GM12864 (cell line): ENCODE measurements around the gene CHST11.

Experiments
- DNase-seq: peaks from one replicate; pipeline ENCODE4 v3.0.0-alpha.2; 2011; ENCODE audit warnings: low read depth
- H3K4me3 ChIP-seq: 2 replicates; pipeline ENCODE4 v1.5.1; 2011; ENCODE audit warnings: mild to moderate bottlenecking, low read depth, low read length, control low read depth
- TF ChIP-seq, protein P1 (sequence below): IDR thresholded peaks from 2 replicates; pipeline ENCODE4 v1.5.1; 2011; ENCODE audit warnings: low read depth, mild to moderate bottlenecking, moderate library complexity, low read length, control low read depth, inconsistent platforms; ENCODE audit errors: missing control alignments

Gene CHST11

DNA sequence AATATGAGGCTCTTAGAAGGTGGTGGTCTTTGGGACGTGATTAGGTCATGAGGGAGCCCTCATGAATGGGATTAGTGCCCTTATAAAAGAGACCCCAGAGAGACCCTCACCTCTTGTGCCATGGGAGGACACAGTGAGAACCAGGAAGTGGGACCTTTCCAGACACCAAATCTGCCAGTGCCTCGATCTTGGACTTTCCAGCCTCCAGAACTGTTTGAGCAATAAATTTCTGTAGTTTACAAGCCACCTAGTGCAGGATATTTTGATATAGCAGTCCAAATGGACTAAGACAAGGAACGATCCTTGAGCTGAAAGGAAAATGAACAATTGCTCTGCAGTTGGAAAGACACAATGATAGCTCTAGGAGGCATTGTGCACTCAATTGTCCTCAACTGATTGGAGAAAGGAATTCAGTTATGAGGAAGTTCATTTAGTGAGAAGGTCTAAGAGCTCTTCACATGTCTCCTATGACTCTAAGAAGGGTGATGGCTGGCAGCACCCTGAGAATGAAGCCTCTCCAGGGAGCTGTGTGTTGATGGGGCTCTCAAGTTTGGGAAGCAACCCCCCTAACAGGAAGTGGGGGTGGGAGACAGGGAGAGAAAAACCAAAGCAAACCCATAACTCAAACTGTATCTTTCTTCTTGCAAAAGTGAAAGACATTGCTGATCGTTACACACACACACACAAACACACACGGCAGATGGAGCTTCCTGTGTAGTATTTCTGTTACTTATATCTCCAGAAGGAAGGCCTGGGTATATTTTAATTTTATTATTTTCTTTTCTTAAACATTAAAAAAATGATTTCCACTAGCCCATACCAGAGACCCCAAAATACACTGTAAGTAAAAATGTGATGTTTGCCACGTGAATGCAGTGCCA, 21.0 kb downstream of the CHST11 start:
- H3K4me3 ChIP-seq = peak overlapping the region; percentile 40
- TF ChIP-seq, protein P1, sequence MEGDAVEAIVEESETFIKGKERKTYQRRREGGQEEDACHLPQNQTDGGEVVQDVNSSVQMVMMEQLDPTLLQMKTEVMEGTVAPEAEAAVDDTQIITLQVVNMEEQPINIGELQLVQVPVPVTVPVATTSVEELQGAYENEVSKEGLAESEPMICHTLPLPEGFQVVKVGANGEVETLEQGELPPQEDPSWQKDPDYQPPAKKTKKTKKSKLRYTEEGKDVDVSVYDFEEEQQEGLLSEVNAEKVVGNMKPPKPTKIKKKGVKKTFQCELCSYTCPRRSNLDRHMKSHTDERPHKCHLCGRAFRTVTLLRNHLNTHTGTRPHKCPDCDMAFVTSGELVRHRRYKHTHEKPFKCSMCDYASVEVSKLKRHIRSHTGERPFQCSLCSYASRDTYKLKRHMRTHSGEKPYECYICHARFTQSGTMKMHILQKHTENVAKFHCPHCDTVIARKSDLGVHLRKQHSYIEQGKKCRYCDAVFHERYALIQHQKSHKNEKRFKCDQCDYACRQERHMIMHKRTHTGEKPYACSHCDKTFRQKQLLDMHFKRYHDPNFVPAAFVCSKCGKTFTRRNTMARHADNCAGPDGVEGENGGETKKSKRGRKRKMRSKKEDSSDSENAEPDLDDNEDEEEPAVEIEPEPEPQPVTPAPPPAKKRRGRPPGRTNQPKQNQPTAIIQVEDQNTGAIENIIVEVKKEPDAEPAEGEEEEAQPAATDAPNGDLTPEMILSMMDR = no peak
- DNase-seq = no peak

DNA sequence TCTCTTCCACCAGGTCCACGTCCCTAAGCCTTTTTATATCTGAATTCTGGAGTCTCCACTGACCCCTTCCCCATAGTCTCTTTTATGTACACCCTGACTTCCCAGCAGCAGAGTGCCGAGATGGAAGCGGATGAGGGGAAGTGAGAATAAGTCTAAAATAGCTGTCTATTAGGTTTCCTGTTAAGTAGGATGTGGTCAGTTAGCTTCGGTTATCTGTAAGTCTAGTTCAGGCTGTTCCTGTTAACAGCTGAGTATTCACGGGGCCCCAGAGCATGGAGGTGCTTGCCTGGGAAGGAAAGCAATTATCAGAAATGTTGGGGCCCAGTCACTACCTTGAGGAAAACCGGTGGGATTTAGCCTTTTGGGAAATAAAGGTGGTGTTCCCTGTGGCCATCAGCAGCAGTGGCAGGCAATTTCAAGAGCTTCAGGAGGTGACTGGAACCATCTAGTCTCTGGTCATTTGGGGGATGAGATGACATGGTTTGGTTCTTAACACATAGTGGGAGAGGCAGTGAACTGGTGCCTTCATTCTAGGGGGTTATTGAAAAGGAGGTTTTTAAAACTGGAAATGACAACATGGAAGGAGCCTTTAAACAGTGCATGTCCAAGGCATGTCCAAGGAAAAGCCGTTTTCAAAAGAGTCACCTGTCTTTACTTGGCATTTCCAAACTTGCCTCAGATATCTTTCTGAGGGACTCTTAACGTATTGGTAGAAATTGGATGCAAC, 21.8 kb downstream of the CHST11 start:
- TF ChIP-seq, protein P1 = no peak
- peak; percentile 76 for DNase-seq
- peak overlapping the region; percentile 40 for H3K4me3 ChIP-seq

DNA sequence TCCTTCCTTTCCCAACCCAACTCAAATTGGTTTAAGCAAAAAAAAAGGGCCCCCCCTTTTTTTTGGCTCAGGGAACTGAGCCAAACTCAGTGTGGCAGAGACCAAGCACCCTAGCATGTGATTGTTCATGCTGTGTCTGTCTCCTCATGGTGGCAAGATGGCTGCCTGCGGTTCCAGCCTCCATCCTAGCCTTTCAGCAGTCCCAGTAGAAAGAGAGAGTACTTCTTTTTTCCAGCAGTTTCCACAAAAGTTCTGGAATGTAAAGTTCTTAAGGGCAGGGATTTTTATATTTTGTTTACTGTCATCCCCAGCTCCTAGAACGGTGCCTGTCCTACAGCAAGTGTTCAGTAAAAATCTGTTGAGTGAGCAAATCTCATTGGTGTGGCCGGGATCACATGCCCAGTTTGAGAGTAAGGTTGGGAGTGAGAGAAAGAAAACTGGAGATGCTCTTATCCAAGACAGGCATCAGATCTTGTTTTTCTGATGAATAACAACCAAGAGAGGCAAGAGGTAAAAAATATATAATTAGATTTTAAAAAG, 22.4 kb downstream of the CHST11 start:
- no peak overlapping the region; the same call in 1 of the 2 replicates for H3K4me3 ChIP-seq
- TF ChIP-seq, protein P1 = no peak
- no peak for DNase-seq

DNA sequence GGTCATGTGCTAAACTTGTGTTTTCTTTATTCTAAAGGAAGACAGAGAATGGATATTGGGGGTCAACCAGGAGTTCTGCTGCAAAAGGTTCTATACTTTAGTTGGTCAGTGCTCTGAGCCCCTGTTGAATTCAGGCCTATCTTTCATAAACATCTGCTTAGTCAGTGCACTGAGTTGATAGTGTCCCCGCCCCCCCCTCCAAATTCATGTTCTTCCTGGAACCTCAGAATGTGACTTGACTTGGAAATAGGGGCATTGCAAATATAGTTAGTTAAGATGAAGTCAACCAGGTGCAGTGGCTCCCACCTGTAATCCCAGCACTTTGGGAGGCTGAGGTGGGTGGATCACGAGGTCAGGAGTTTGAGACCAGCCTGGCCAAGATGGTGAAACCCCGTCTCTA, 23.3 kb downstream of the CHST11 start:
- no peak for DNase-seq
- no peak overlapping the region for H3K4me3 ChIP-seq
- TF ChIP-seq, protein P1 = no peak

DNA sequence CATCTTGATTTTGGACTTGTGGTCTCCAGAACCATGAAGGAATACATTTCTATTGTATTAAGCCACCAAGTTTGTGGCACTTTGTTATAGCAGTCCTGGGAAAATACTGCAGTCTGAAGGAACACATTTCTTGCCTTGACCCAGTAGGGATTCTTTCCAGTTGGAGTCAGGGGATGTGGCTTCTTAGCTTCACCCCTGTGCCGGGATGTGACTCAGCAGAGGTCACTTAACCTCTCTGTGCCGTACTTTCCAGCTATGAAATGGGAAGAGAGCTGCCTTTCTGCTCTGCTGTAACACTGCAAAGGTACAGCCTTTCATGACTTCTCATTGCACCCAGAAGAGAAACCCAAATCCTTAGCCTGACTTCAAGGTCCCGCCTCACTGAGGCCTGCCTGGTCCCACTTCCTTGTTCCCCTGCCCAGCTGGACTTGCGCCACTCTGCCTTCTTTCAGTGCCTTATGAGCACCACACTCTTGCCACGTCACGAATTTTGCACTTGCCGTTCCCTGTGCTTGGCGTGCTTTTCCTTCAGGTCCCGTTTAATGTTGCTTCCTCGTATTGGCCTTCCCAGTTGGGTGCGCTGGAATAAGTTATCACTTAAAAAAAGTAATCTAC, 24.2 kb downstream of the CHST11 start:
- H3K4me3 ChIP-seq = no peak overlapping the region
- no peak for DNase-seq
- TF ChIP-seq, protein P1 = no peak

DNA sequence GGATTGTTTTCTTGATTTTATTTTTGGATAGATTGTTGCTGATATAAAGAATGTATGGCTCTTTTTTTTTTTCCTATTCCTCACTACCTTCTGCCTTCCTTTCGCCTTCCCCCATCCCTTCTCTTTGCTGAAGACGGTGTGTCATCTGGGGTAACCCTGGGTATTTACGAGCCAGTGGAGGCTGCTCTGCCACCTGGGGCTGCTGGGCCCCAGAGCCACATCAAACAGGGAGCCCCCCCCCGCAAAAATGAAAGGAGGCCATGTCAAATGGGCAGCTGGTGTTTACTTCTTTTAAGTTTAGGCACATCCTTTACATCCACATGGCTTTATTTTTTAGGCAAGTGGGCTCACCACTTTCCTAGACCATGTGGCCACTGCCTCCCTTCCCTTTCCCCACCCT, 25.4 kb downstream of the CHST11 start:
- TF ChIP-seq, protein P1 = no peak
- no peak overlapping the region for H3K4me3 ChIP-seq
- DNase-seq = no peak
